Mononuclear cell (primary cell): ENCODE measurements around the gene PLCL1. TPM values are rescaled to one million over a fixed set of nuclear protein-coding genes. Genes with fewer than 3 reads are reported as not detected.

ENCODE experiments used
- H3K27me3 ChIP-seq: 2 replicates; pipeline ENCODE4 v1.6.0; 2011; ENCODE audit warnings: low read length, control low read depth; ENCODE audit not compliant: insufficient read depth
- H3K4me1 ChIP-seq: 2 replicates; pipeline ENCODE4 v1.5.1; 2011; ENCODE audit warnings: mild to moderate bottlenecking, low read length, control low read depth; ENCODE audit not compliant: insufficient read depth
- H3K4me3 ChIP-seq: 2 replicates; pipeline ENCODE4 v1.5.1; 2011; ENCODE audit warnings: mild to moderate bottlenecking, low read length, moderate library complexity
- H3K9me3 ChIP-seq: 2 replicates; pipeline ENCODE4 v1.5.1; 2011; ENCODE audit warnings: low read depth, mild to moderate bottlenecking, control low read depth, low read length
- total RNA-seq: library from RNA; depleted of rRNA; stranded (reverse); fragments of >200 nt; gene quantifications from one replicate; pipeline ENCODE4 v1.2.3, GENCODE V29; 2012

The PLCL1 gene
- total RNA-seq, 1 donor, result 23.4 TPM

DNA sequence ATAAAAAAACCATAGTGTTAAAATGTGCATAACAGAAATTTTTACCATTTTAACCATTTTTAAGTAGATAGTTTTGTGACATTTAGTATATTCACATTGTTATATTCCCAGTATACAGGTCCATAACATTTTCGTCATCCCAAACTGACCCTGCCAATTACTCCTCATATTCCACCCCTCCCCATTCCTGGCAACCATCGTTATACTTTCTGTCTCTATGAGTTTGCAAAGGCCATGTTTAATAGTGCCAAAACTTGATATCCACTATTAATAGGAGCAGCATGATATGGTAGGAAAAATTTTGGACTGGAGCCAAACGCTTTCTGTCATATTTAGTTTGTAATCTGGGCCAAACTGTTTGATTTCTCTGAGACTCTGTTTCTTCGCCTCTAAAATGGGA, 30.9 kb downstream of the PLCL1 start:
- Histone ChIP-seq H3K4me1 (peaks cover 10% of the 10 kb centered on the region), H3K4me3 (no peak overlapping the region), H3K9me3 (no peaks in the 10 kb centered on the region), H3K27me3 (no peaks in the 10 kb centered on the region)

DNA sequence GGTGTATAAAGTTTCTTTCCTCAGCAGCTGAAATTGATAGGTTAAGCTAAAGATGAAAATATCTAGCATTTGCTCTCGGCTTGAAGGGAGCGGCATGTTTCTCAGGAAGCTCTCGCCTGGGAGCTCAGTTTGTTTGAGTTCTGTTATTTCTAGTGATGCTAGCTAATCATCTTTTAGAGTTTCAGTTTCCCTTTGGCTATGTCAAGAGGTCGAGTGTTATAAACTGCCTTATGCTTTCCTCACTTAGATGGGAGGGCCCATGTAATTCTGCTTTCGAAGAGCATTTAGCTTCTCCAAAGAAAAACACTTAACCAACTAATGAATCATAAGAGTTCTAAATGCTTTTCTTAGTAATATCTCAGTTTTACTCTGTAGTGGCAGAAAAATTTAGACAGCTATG, 33.6 kb downstream of the PLCL1 start:
- H3K9me3 ChIP-seq, result no peaks in the 10 kb centered on the region
- H3K4me3 ChIP-seq, result no peak overlapping the region
- H3K4me1 ChIP-seq, result peaks cover 10% of the 10 kb centered on the region
- no peaks in the 10 kb centered on the region for H3K27me3 ChIP-seq

DNA sequence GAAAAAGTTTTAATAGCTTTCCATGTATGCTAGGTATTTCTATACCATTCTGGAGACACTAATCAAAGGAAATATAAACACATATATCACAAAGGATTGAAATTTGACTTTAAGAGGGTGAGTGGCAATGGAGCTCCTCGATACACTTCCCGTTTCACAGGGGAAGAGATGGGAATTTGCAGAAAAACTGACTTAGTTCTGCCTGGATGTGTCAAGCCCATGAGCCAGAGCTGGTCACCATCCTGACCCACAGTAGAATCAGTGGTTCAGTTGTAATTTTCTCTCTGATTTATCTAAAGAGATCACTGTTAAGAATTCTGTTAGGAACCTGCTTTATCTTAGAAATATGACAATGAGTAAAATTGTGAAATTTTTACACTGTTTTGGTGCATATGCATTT, 34.2 kb downstream of the PLCL1 start:
- Histone ChIP-seq H3K27me3 (no peaks in the 10 kb centered on the region), H3K4me3 (no peak overlapping the region), H3K4me1 (peaks cover 10% of the 10 kb centered on the region), H3K9me3 (no peaks in the 10 kb centered on the region)

DNA sequence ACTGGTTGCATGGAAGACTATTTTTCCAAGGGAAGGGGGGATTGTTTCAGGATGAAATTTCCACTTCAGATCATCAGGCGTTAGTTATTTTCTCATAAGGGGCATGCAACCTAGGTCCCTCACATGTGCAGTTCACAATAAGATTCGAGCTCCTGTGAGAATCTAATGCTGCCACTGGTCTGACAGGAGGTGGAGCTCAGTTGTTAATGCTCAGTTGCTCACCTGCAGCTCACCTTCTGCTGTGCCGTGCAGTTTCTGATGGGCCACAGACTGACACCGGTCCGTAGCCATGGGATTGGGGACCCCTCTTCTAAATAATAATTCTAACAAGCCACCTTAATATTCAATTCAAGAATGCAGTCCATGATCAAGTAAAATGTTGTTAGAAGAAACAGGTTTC, 34.9 kb downstream of the PLCL1 start:
- no peak overlapping the region for H3K4me3 ChIP-seq
- peaks cover 10% of the 10 kb centered on the region for H3K4me1 ChIP-seq
- H3K9me3 ChIP-seq, result no peaks in the 10 kb centered on the region
- H3K27me3 ChIP-seq, result no peaks in the 10 kb centered on the region

DNA sequence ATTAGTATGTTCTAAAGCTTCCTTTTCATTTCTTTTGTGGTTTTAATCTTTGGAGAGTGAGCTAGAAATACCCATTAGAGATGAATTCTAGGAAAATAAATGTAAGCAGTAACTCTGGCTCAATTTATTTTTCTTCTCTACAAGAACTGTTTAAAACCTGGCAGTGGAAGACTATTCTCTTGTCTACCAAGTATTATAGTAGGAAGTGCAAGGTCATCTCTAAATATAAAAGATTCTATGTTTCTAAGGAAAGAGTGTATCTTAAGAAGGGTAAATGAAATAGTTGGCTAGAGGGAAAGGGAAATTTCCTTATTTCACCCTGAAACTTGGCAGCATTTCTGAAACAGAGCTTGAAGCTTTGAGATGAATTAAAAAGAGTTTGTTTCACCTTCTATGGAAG, 35.5 kb downstream of the PLCL1 start:
- no peaks in the 10 kb centered on the region for H3K9me3 ChIP-seq
- peaks cover 10% of the 10 kb centered on the region for H3K4me1 ChIP-seq
- H3K4me3 ChIP-seq, result no peak overlapping the region
- H3K27me3 ChIP-seq, result no peaks in the 10 kb centered on the region

DNA sequence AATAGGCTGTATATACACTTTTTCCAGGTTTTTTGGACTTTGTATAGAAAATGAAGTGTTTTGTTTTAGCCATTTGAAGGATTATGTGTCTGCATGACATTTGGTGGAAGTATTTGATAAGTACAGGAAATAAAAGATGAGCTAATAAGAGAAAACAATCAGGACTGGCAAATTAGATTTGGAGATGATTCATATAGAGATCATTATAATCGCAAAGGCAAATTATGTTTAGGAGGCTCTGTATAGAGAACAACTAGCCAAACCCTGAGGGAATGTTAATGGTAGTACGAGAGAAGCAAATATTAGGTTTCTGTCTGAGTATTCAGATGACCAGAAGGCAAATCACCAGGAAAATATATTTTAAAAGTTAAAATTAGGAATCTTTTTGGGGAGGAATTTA, 41.7 kb downstream of the PLCL1 start:
- no peaks in the 10 kb centered on the region for H3K9me3 ChIP-seq
- no peak overlapping the region for H3K4me3 ChIP-seq
- H3K4me1 ChIP-seq, result no peaks in the 10 kb centered on the region
- no peaks in the 10 kb centered on the region for H3K27me3 ChIP-seq

GRCh38 chr2:197846777-197847176, 42.4 kb downstream of the PLCL1 start:
- H3K4me1 ChIP-seq, result no peaks in the 10 kb centered on the region
- H3K9me3 ChIP-seq, result no peaks in the 10 kb centered on the region
- no peaks in the 10 kb centered on the region for H3K27me3 ChIP-seq
- H3K4me3 ChIP-seq, result no peak overlapping the region

GRCh38 chr2:197847651-197848401, 43.4 kb downstream of the PLCL1 start:
- Histone ChIP-seq H3K9me3 (no peaks in the 10 kb centered on the region), H3K27me3 (no peaks in the 10 kb centered on the region), H3K4me3 (no peak overlapping the region), H3K4me1 (no peaks in the 10 kb centered on the region)

GRCh38 chr2:197848602-197849001, 44.2 kb downstream of the PLCL1 start:
- Histone ChIP-seq H3K4me1 (no peaks in the 10 kb centered on the region), H3K4me3 (no peak overlapping the region)

DNA sequence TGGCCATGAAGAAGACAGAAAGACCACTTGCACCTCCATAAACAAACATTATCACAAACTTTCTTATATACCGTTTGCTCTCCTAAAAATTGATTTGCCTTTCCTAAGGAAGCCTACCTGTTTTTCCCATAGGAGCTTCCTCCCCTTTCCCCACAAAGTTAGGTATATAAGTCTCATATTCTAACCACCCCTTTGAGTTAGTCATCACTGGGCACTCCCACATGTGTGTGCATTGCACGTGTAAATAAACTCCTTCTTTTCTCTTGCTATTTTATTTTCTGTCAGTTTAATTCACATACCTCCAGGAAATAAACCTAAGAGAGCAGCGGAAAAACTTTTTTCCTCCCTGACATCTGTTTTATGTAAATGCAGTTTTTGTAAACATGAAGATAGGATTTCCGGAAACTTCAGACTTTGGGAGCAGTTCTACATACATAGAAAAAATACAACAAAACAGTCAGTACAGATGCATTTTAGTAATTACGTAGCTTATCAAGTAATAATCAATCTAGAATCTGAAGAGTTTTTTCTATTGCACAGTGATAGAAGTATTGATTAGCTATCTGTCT, 46.6 kb downstream of the PLCL1 start:
- no peak overlapping the region for H3K4me3 ChIP-seq
- H3K9me3 ChIP-seq, result no peaks in the 10 kb centered on the region
- no peaks in the 10 kb centered on the region for H3K4me1 ChIP-seq
- H3K27me3 ChIP-seq, result no peaks in the 10 kb centered on the region

More at GRCh38 chr2:197848602-197849001, 44.2 kb downstream of the PLCL1 start:
- no peaks in the 10 kb centered on the region for H3K27me3 ChIP-seq
- H3K9me3 ChIP-seq, result no peaks in the 10 kb centered on the region

- Histone ChIP-seq H3K4me1 (no peaks in the 10 kb centered on the region), H3K4me3 (no peak overlapping the region), H3K27me3 (no peaks in the 10 kb centered on the region), H3K9me3 (no peaks in the 10 kb centered on the region)
These were observed 47.1 kb downstream of the PLCL1 start for GRCh38 chr2:197851451-197851850.

DNA sequence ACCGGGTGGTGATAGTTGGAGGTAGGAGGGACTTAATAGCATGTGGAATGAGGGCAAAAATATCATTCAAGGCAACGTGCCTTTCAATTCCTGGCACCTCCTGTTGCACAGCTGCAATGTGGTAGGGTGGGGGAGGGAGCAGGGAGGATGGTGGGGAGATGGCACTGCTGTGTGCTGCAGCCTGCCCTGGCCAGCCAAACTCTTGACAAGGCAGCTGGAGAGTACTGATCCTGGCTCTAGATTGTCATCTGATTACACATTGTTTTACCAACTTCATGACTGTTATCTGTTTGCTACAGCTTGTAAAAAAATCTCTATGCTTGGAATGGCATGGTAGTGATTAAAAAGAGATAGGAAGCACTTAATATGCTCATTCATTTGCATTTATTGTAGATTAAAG, 47.7 kb downstream of the PLCL1 start:
- Histone ChIP-seq H3K27me3 (no peaks in the 10 kb centered on the region), H3K4me1 (no peaks in the 10 kb centered on the region), H3K4me3 (no peak overlapping the region), H3K9me3 (no peaks in the 10 kb centered on the region)

GRCh38 chr2:197853549-197853948, 49.2 kb downstream of the PLCL1 start:
- H3K27me3 ChIP-seq, result no peaks in the 10 kb centered on the region
- H3K9me3 ChIP-seq, result peaks cover 2% of the 10 kb centered on the region
- H3K4me3 ChIP-seq, result no peak overlapping the region
- peaks cover 6% of the 10 kb centered on the region for H3K4me1 ChIP-seq

DNA sequence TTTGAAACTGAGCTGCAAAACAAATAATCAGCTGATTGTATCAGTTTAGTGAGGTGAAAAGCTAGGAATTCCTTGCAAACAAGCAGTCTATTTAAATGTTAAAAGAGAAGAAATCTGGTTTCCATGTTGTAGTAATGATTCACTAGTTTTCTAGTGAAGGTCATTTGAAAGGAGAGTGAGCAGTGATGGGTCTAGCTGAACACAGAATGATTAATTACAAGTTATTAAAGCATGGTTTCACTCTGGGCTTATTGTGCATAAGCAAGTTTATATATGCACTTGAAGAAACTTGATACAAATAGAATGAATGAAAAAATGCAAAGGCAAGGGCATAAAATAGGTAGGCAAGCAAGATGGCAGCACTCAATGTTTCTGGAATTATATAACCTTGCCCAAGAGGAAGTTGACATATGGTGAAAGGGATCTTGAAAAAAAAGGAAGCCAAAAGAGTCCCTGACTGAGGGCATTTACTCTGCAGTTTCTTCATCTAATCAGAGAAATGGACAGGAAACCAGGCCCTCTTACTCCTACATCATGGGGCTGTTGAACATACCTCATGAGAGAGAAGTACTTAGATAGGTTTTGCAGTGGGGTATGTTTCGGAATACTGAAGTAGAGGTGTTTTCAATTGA, 53.2 kb downstream of the PLCL1 start:
- H3K9me3 ChIP-seq, result peaks cover 7% of the 10 kb centered on the region
- no peaks in the 10 kb centered on the region for H3K27me3 ChIP-seq
- peaks cover 6% of the 10 kb centered on the region for H3K4me1 ChIP-seq
- no peak overlapping the region for H3K4me3 ChIP-seq

- H3K9me3 ChIP-seq, result peaks cover 7% of the 10 kb centered on the region
- no peaks in the 10 kb centered on the region for H3K27me3 ChIP-seq
- H3K4me3 ChIP-seq, result no peak overlapping the region
- H3K4me1 ChIP-seq, result peaks cover 6% of the 10 kb centered on the region
These were observed 54.3 kb downstream of the PLCL1 start for GRCh38 chr2:197858607-197859140.
